Uterus (tissue), 4 donors: Measurements from ENCODE around the gene PDLIM5. TPM values are rescaled to one million over a fixed set of nuclear protein-coding genes. Genes with fewer than 3 reads are reported as not detected.
"Not testable (repeated sequence)": the region's sequence is repeated elsewhere in the genome, so short reads cannot be mapped to it uniquely, and the experiment has no call there.

Experiments
- DNase-seq, 2 donors: peaks; one replicate each; pipeline ENCODE4 v3.0.0-alpha.2; 2019 to 2020
- H3K27ac ChIP-seq, 2 donors: fragments of 200-600 bp; sonication (generic); 1 replicate in 1 of 2; 2 replicates in 1 of 2; pipeline ENCODE4 v1.5.1; 2016 to 2018
- H3K27me3 ChIP-seq, 2 donors: fragments of 200-600 bp; sonication (generic); one replicate each; pipeline ENCODE4 v1.5.1; 2018 to 2019; ENCODE audit warnings: control low read depth in 1 of 2
- H3K36me3 ChIP-seq, 2 donors: fragments of 200-600 bp; sonication (generic); one replicate each; pipeline ENCODE4 v1.5.1; 2019; ENCODE audit warnings: control low read depth in 1 of 2
- H3K4me1 ChIP-seq, 2 donors: fragments of 200-600 bp; sonication (generic); one replicate each; pipeline ENCODE4 v1.5.1; 2018 to 2019; ENCODE audit warnings: control low read depth in 1 of 2
- H3K4me3 ChIP-seq, 2 donors: fragments of 200-600 bp; sonication (generic); 1 replicate in 1 of 2; 2 replicates in 1 of 2; pipeline ENCODE4 v1.5.1; 2018 to 2019; ENCODE audit warnings: mild to moderate bottlenecking in 1 of 2
- H3K9me3 ChIP-seq, 2 donors: fragments of 200-600 bp; sonication (generic); one replicate each; pipeline ENCODE4 v1.5.1; 2019; ENCODE audit warnings: control low read depth in 1 of 2
- POLR2A ChIP-seq, 2 donors: fragments of 450-650 bp; IDR thresholded peaks; one replicate each; pipeline ENCODE4 v1.6.1; 2016; ENCODE audit warnings: antibody characterized with exemption in 2 of 2, mild to moderate bottlenecking in 1 of 2, moderate library complexity in 1 of 2
- intact Hi-C: fragments of 100-400 bp; cut with DNase I; formaldehyde crosslinking; loops from one replicate; pipeline ENCODE4 v1.15.1; 2023; ENCODE audit warnings: low total_unique reads
- total RNA-seq, 4 donors: library from RNA; depleted of rRNA in 3 of 4; stranded (reverse); fragments of >200 nt in 3 of 4; gene quantifications; one replicate each; pipeline versions ENCODE4 v1.1.0 to v1.2.4, GENCODE V29; 2014 to 2023
- TF ChIP-seq, protein P1 (sequence below), 4 experiments: fragments of 200-600 bp in 2 of 4; fragments of 450-650 bp in 2 of 4; sonication (generic) in 2 of 4; IDR thresholded peaks; one replicate each; pipeline ENCODE4 v1.5.1; 2016 to 2019; ENCODE audit warnings: antibody characterized with exemption in 4 of 4, mild to moderate bottlenecking in 2 of 4, moderate library complexity in 1 of 4
- donor health status: DM: yes; HTN: yes; CAD: no.

PDLIM5 gene
- total RNA-seq, 4 donors from 2014 or later, result 90.8 to 571 (median 351) TPM

DNA sequence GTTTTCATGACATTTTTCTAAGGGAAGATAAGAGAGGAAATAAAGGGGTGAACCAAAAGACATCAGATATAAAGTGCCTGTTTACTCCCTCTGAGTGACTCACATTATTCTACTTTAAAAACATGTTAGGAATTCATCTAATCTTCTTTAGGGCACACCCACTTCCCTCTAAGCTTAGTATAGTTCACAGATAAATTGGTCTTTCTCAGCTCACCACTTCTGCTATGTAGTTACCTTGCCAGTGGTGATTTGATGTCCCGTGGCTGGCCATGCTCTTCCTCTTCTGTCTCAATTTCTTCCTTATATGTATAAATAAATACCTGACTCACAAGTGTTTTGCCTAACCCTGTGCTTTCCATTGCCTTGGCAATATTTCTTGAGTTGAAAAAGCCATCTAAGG, 96.8 kb downstream of the PDLIM5 start:
- Histone ChIP-seq H3K4me1 (peaks cover 0 to 10% of the 10 kb centered on the region in 2 donors), H3K4me3 (no peak overlapping the region)

DNA sequence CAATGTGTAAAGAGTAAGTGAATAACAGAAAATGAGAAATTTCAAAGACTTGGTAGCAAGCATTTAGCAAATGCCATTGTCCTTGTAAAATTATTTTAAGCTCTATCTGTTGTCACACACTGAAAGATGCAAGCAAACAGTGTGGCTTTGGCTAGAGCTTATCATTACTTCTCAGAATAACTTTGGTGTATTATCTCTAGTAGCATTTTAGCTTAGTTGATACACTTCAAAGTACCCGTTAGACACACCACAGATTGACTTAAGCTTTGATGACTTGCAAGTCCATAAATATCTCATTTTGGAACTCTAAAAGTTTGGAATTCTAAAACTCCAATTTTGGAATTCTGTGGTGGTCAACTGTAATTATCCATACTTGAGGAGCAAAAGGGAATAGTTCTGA, 98.6 kb downstream of the PDLIM5 start:
- peak overlapping the region; percentile 83 to 99 for H3K27ac ChIP-seq
- DNase-seq, result no peak
- intact Hi-C loops, result no loop called here
- TF ChIP-seq, protein P1, sequence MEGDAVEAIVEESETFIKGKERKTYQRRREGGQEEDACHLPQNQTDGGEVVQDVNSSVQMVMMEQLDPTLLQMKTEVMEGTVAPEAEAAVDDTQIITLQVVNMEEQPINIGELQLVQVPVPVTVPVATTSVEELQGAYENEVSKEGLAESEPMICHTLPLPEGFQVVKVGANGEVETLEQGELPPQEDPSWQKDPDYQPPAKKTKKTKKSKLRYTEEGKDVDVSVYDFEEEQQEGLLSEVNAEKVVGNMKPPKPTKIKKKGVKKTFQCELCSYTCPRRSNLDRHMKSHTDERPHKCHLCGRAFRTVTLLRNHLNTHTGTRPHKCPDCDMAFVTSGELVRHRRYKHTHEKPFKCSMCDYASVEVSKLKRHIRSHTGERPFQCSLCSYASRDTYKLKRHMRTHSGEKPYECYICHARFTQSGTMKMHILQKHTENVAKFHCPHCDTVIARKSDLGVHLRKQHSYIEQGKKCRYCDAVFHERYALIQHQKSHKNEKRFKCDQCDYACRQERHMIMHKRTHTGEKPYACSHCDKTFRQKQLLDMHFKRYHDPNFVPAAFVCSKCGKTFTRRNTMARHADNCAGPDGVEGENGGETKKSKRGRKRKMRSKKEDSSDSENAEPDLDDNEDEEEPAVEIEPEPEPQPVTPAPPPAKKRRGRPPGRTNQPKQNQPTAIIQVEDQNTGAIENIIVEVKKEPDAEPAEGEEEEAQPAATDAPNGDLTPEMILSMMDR (IDR thresholded peaks at IDR 0.05), result no peak
- TF ChIP-seq POLR2A (IDR thresholded peaks at IDR 0.05), result no peak
- no peaks in the 10 kb centered on the region for H3K27me3 ChIP-seq
- H3K4me3 ChIP-seq, result no peak overlapping the region
- H3K36me3 ChIP-seq, result no peaks in the 10 kb centered on the region
- H3K9me3 ChIP-seq, result no peaks in the 10 kb centered on the region
- H3K4me1 ChIP-seq, result peaks cover 0 to 8% of the 10 kb centered on the region in 2 donors

More for the DNA sequence above, 96.8 kb downstream of the PDLIM5 start:
- H3K27me3 ChIP-seq, result no peaks in the 10 kb centered on the region
- H3K27ac ChIP-seq, result peak overlapping the region; percentile 83 to 99
- H3K36me3 ChIP-seq, result no peaks in the 10 kb centered on the region
- TF ChIP-seq, protein P1 (IDR thresholded peaks at IDR 0.05), result no peak
- TF ChIP-seq POLR2A (IDR thresholded peaks at IDR 0.05), result no peak
- peak in 1 of 2 donors; percentile 43 for DNase-seq
- H3K9me3 ChIP-seq, result no peaks in the 10 kb centered on the region
- intact Hi-C loops, result no loop called here

DNA sequence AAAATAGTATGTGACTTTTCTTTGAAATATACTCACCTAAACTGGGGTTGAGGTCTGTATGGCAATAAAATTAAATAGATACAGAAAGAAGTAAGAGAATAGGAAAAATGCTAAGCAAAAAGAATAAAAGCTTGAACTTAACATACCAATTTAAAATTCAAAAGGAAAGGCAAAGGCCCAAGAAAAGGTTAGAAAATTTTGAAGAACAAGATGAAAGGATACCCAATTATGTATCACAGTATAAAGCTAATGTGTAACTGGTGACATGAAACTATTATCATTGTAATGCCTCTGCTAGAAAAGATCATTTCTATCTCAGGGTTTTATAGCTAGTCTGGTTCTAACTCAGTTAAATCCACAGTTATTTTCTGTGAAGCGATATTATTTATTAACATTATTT, 99.1 kb downstream of the PDLIM5 start:
- no peaks in the 10 kb centered on the region for H3K27me3 ChIP-seq
- TF ChIP-seq POLR2A (IDR thresholded peaks at IDR 0.05), result no peak
- TF ChIP-seq, protein P1 (IDR thresholded peaks at IDR 0.05), result no peak
- peak overlapping the region; percentile 83 to 99 for H3K27ac ChIP-seq
- H3K4me1 ChIP-seq, result peaks cover 0 to 8% of the 10 kb centered on the region in 2 donors
- H3K9me3 ChIP-seq, result no peaks in the 10 kb centered on the region
- H3K4me3 ChIP-seq, result no peak overlapping the region
- no peak for DNase-seq
- intact Hi-C loops, result no loop called here
- no peaks in the 10 kb centered on the region for H3K36me3 ChIP-seq

GRCh38 chr4:94551643-94552564, 100.2 kb downstream of the PDLIM5 start:
- H3K4me3 ChIP-seq, result no peak overlapping the region
- no peaks in the 10 kb centered on the region for H3K36me3 ChIP-seq
- intact Hi-C loops, result no loop called here
- no peaks in the 10 kb centered on the region for H3K27me3 ChIP-seq
- H3K27ac ChIP-seq, result peak overlapping the region; percentile 83 to 99
- TF ChIP-seq, protein P1 (IDR thresholded peaks at IDR 0.05), result no peak
- TF ChIP-seq POLR2A (IDR thresholded peaks at IDR 0.05), result no peak
- no peak for DNase-seq
- no peaks in the 10 kb centered on the region for H3K9me3 ChIP-seq
- H3K4me1 ChIP-seq, result peaks cover 0 to 8% of the 10 kb centered on the region in 2 donors

DNA sequence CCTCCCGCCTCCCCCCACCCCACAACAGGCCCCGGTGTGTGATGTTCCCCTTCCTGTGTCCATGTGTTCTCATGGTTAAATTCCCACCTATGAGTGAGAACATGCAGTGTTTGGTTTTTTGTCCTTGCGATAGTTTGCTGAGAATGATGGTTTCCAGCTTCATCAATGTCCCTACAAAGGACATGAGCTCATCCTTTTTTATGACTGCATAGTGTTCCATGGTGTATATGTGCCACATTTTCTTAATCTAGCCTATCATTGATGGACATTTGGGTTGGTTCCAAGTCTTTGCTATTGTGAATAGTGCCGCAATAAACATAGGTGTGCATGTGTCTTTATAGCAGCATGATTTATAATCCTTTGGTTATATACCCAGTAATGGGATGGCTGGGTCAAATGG, 104.3 kb downstream of the PDLIM5 start:
- DNase-seq, H3K27me3 ChIP-seq, H3K9me3 ChIP-seq, H3K27ac ChIP-seq, intact Hi-C loops, H3K36me3 ChIP-seq, H3K4me3 ChIP-seq: not testable (repeated sequence)
- peaks cover 0 to 15% of the 10 kb centered on the region in 2 donors for H3K4me1 ChIP-seq

DNA sequence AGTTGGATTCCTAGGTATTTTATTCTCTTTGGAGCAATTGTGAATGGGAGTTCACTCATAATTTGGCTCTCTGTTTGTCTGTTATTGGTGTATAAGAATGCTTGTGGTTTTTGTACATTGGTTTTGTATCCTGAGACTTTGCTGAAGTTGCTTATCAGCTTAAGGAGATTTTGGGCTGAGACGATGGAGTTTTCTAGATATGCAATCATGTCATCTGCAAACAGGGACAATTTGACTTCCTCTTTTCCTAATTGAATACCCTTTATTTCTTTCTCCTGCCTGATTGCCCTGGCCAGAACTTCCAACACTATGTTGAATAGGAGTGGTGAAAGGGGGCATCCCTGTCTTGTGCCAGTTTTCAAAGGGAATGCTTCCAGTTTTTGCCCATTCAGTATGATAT, 105.9 kb downstream of the PDLIM5 start:
- H3K9me3 ChIP-seq, intact Hi-C loops, DNase-seq, H3K36me3 ChIP-seq, H3K4me3 ChIP-seq, H3K27ac ChIP-seq, H3K27me3 ChIP-seq: not testable (repeated sequence)
- H3K4me1 ChIP-seq, result peaks cover 0 to 14% of the 10 kb centered on the region in 2 donors
